GM18861 (cell line): Measurements from ENCODE around the gene CERKL.

Source experiments
- ATAC-seq: cut with Tn5 transposase; IDR thresholded peaks from one replicate; pipeline ENCODE4 v1.9.1; 2021; ENCODE audit not compliant: unreplicated experiment

Gene CERKL

DNA sequence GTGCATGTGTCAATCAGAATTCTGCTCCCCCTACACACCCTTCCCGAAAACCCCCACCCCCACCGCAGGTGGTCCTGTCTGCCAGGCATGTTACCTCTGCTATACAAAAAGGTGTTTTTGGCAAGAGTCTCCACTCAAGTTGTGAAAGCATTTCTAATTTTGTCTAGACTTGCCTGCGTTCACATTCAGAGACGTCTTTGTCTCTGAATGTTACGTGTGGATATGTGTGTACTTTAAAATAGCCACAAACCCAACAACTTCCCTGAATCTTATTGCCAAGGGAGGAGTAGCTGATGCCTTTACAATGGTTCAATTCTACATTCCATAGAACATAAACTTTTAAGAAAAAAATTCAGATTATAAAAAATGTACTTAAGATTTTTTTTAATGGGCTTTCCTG is 133.1 kb downstream of the CERKL start:
- ATAC-seq: no peak

DNA sequence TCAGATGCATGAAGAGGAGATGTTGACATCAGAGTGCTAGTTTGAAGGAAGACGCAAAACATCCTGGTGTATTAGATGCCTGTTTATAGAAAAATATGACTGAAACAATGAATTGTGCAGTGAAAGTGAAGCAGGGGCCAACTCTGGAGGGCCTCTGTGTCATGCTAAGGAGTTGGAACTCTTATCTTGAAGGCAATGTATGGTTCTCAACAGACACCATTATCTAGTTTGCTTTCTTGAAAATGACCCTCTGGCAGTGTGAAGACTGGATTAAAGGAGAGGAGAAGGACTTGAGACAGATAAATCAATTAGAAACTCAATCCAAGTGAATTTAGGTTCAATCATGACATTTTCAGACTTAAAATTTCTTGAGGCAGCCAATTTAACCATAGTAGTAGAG is 136.7 kb downstream of the CERKL start:
- ATAC-seq: no peak

DNA sequence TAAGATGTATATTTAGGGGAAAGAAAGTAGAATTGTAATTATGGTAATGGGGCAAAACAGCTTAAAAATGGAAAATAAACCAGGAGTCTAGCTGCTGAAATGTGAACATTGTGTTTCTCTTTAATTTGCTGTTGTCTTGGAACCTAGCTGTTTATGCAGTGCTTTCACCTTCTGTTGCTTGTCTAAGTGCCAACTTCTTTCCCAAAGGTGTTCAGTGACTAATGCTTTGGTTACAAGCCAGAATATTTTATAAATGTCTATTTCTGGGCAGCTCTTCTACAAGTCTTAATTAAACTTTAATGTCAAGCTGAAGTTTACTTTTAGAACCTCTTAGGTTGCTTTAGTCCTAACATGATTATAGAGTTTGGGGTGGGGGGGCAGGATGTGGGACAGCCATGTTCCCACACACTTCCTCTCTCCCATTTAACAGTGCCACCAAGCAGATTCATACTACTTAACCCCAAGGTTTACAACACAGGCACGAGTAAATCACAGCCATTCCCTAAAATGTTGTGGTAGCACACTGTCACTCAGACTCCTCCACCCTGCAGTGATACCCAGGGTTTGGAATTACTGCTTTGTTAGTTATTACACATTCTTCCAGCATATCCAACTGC is 139.1 kb downstream of the CERKL start:
- no peak for ATAC-seq

DNA sequence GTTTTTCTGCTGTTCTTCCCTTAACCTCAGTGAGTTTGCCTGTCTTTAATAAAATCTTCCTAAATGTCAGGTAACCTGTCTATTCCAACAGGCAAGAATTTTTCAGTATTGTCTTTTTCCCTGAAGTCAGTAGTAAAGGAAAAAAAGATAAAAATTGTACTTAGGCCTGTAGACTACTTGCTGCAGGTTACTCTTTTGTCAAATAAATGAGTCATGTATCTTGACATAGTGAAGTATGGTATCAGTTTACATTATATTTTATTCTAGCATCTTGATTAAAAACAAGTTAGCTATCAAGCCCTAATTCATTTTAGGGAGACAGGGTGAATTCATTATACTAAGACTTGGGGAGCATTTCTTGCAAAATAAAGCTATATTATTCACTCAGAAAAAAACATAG is 139.9 kb downstream of the CERKL start:
- no peak for ATAC-seq

DNA sequence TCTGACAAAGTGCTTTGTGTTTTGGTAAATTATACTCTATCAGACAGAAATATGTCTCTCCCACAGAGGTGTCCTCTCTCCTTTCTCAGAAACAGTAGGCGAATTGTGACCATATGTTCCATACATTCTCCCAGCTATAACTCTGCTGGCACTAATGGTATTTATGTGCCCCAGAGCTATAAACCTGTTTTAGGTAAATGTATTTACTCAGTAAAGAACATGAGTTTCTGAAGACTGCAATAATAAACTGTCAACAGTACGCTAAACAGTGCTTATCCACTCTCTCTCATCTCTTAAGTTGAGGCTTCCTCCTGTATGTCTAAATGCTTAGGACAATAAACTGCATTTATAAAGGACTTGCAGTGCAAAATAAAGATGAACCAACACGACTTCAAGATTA is 141.2 kb downstream of the CERKL start:
- no peak for ATAC-seq

DNA sequence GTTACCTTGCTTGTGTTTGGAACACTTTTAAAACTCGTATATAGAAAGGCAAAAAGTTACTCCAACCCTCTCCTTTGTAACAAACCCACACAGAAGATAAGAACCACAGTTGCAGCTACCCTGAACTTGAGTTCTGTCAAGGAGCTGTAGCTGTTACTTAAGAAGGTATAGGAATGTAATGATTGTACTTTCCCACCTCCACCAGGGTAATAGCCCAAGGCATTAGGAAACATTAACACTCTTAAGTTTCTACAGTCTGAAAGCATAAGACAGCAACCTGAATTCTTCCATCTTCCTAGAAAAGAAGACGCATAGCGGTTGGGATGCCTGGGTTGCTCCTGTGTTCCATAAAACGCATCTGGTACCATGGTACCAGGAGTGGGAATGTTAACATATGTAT is 156.7 kb downstream of the CERKL start:
- no peak for ATAC-seq

DNA sequence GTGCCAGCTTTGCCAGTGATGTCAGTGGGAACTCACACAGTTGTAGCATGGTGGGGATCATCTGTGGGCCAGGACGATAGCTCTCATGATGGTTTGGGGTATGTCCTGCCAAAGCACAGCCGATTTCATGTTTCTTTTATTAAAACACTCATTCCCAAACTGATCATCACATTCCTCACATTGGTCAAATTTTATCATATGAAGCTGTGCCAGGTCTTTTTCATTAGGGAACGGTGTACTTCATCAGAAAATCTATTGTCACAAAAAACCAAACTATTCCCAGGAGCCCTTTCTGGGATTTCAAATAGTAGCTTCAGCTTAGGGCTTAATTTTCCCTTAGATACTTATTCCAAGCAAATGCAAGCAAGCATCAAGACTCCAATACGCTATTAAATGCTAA is 157.7 kb downstream of the CERKL start:
- no peak for ATAC-seq
